Keratinocyte (primary cell): ENCODE measurements around the gene GDF9. TPM values are rescaled to one million over a fixed set of nuclear protein-coding genes. Genes with fewer than 3 reads are reported as not detected.

ENCODE experiments used
- DNase-seq: peaks from one replicate; pipeline ENCODE4 v3.0.0-alpha.2; 2011; ENCODE audit warnings: low read depth, missing footprints, low spot score
- FAIRE-seq: peaks from 2 replicates; lab custom pipeline; 2011; peaks lifted over from hg19 to GRCh38; lab: Jason Lieb, UNC
- H2AFZ ChIP-seq: 2 replicates; pipeline ENCODE4 v1.6.0; 2012; ENCODE audit warnings: low read length, control low read depth, inconsistent platforms; ENCODE audit not compliant: control insufficient read depth
- H3K27ac ChIP-seq: 2 replicates; pipeline ENCODE4 v1.5.1; 2011; ENCODE audit warnings: low read length; ENCODE audit not compliant: control insufficient read depth, insufficient read depth
- H3K27me3 ChIP-seq: 3 replicates; pipeline ENCODE4 v1.6.0; 2011; ENCODE audit warnings: low read length; ENCODE audit not compliant: control insufficient read depth, insufficient read depth; ENCODE audit errors: extremely low read depth
- H3K36me3 ChIP-seq, 2 experiments: 2 replicates in 1 of 2; 3 replicates in 1 of 2; pipeline ENCODE4 v1.5.1; 2011; ENCODE audit warnings: low read length in 2 of 2, mild to moderate bottlenecking in 1 of 2; ENCODE audit not compliant: control insufficient read depth in 2 of 2, insufficient read depth in 2 of 2; ENCODE audit errors: extremely low read depth in 1 of 2
- H3K4me1 ChIP-seq: 3 replicates; pipeline ENCODE4 v1.5.1; 2011; ENCODE audit warnings: low read length; ENCODE audit not compliant: control insufficient read depth, insufficient read depth; ENCODE audit errors: extremely low read depth
- H3K4me2 ChIP-seq: 3 replicates; pipeline ENCODE4 v1.6.0; 2011; ENCODE audit warnings: low read depth, low read length; ENCODE audit not compliant: control insufficient read depth, insufficient read depth; ENCODE audit errors: extremely low read depth
- H3K4me3 ChIP-seq, 3 experiments: fragments of 200-600 bp in 1 of 3; sonication (generic) in 1 of 3; 2 replicates in 2 of 3; 3 replicates in 1 of 3; pipeline ENCODE4 v1.5.1; 2011 to 2016; ENCODE audit warnings: low read length in 3 of 3, mild to moderate bottlenecking in 3 of 3, control low read depth in 2 of 3, inconsistent platforms in 1 of 3, low read depth in 1 of 3, mixed read lengths in 1 of 3, mixed run types in 1 of 3, moderate library complexity in 1 of 3; ENCODE audit not compliant: control insufficient read depth in 2 of 3, insufficient read depth in 2 of 3; ENCODE audit errors: extremely low read depth in 1 of 3
- H3K79me2 ChIP-seq: 2 replicates; pipeline ENCODE4 v1.6.0; 2012; ENCODE audit warnings: low read length; ENCODE audit not compliant: control insufficient read depth, insufficient read depth
- H3K9ac ChIP-seq: 3 replicates; pipeline ENCODE4 v1.6.0; 2011; ENCODE audit warnings: low read length; ENCODE audit not compliant: control insufficient read depth, insufficient read depth; ENCODE audit errors: extremely low read depth
- H3K9me1 ChIP-seq: 3 replicates; pipeline ENCODE4 v1.6.0; 2011; ENCODE audit warnings: low read length; ENCODE audit not compliant: control insufficient read depth, insufficient read depth; ENCODE audit errors: extremely low read depth
- H3K9me3 ChIP-seq: 2 replicates; pipeline ENCODE4 v1.5.1; 2012; ENCODE audit warnings: low read depth, low read length; ENCODE audit not compliant: control insufficient read depth
- H4K20me1 ChIP-seq: 3 replicates; pipeline ENCODE4 v1.6.0; 2011; ENCODE audit warnings: low read length; ENCODE audit not compliant: control insufficient read depth, insufficient read depth; ENCODE audit errors: extremely low read depth
- CTCF ChIP-seq, 3 experiments: IDR thresholded peaks in 1 of 3; conservative IDR thresholded peaks in 1 of 3; optimal IDR thresholded peaks in 1 of 3; 2 replicates in 2 of 3; 3 replicates in 1 of 3; pipeline versions ENCODE3 to v1.5.1; 2011; ENCODE audit warnings: low read length in 3 of 3, mild to moderate bottlenecking in 3 of 3, moderate library complexity in 2 of 3, control low read depth in 1 of 3, inconsistent platforms in 1 of 3; ENCODE audit not compliant: insufficient read depth in 2 of 3; ENCODE audit errors: extremely low read depth in 1 of 3
- EZH2 ChIP-seq: IDR thresholded peaks from one replicate; pipeline ENCODE4 v1.6.1; 2012; ENCODE audit warnings: inconsistent platforms, mild to moderate bottlenecking, low read length, moderate library complexity
- dilution Hi-C: fragments of 300-500 bp; cut with MboI; formaldehyde crosslinking; loops from one replicate; pipeline ENCODE4 v1.7.0; 2020; ENCODE audit warnings: low sequenced_read_pairs; ENCODE audit not compliant: extremely low pct_ligation_motif_present
- polyA minus RNA-seq, 3 experiments: library from RNA; depleted of rRNA, polyadenylated mRNA; stranded (reverse); fragments of >200 nt; gene quantifications; 1 replicate in 1 of 3; 2 replicates in 1 of 3; 3 replicates in 1 of 3; pipeline ENCODE4 v1.2.3, GENCODE V29; 2011
- polyA plus RNA-seq, 5 experiments: library from polyadenylated mRNA; depleted of rRNA in 3 of 5; stranded (reverse) in 3 of 5; stranded (forward) in 1 of 5; unstranded in 1 of 5; fragments of >200 nt; gene quantifications; 1 replicate in 1 of 5; 2 replicates in 3 of 5; 3 replicates in 1 of 5; pipeline versions ENCODE4 v1.2.1 to v1.2.3, GENCODE V29; 2011 to 2012; ENCODE audit warnings: missing spikeins in 2 of 5, low read depth in 1 of 5, low replicate concordance in 1 of 5

GDF9 gene
- 0.11 to 0.54 TPM (median 0.21 TPM) in 3 replicates for polyA plus RNA-seq
- polyA plus RNA-seq (2011; ENCODE audit: low read depth) = 0.21 TPM
- 0.04 and 0.10 TPM in 2 replicates for polyA plus RNA-seq (2011; cell fraction: cytosol; rRNA removed)
- 0.96 and 1.2 TPM in 2 replicates for polyA plus RNA-seq (2011; cell fraction: nucleus; rRNA removed)
- polyA plus RNA-seq (2012; ENCODE audit: low replicate concordance) = 0.10 and 0.32 TPM in 2 replicates
- polyA minus RNA-seq = not detected in 3 replicates
- not detected for polyA minus RNA-seq (2011; cell fraction: cytosol; rRNA and poly(A)+ RNA removed)
- polyA minus RNA-seq (2011; cell fraction: nucleus; rRNA and poly(A)+ RNA removed) = 0.74 and 2.7 TPM in 2 replicates

DNA sequence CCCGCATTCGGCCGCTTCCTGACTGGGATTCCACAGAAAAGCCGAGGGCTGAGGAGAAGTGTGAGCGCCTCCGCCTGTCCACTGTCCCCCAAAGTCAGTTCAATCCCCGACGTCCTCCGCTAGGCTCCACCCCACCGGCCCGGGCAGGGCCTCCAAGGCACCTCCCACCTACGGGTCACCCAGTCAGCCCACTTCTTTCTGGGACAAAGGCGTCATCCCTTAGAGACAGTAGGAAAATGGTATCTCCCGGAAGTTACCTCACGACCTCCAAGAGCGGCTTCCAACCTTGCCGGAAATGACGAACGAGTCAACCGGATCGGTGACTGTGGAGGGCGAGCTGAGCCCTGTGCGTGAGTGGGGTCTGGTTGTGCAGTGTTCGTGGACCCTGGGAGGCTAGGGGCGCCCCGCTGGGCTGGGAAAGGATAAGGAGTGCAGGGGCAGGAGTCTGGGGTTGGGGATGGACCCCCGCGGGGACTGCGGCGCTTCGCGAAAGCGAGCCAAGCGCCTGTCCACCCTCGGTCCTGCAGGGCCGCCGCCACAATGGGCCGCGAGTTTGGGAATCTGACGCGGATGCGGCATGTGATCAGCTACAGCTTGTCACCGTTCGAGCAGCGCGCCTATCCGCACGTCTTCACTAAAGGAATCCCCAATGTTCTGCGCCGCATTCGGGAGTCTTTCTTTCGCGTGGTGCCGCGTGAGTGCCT, at the start of gene GDF9, which contains the start of gene UQCRQ:
Gene GDF9 (minus strand): TSS at position 128 of the 704 bp plus-strand sequence. CDS start 1,936 bp downstream, outside the sequence.
Gene UQCRQ (plus strand): TSS at position 301 of the 704 bp plus-strand sequence. CDS start 240 bp downstream, at position 541.
- Histone ChIP-seq H3K27me3 (no peaks in the 10 kb centered on the region), H3K9me3 (no peaks in the 10 kb centered on the region)

GRCh38 chr5:132915681-132916080, 49.4 kb upstream of the GDF9 start:
- peaks cover 30% of the 10 kb centered on the region for H3K79me2 ChIP-seq
- dilution Hi-C loops = no loop called here
- peak overlapping the region; percentile 42 for H3K27ac ChIP-seq
- DNase-seq = no peak
- H3K9me1 ChIP-seq = no peaks in the 10 kb centered on the region
- TF ChIP-seq CTCF (optimal IDR thresholded peaks at IDR 0.05 in 1 of 3, IDR thresholded peaks at IDR 0.05 in 1 of 3, conservative IDR thresholded peaks at IDR 0.05 in 1 of 3; ENCODE audit: extremely low read depth in 1 of 3, insufficient read depth in 2 of 3, low read length in 3 of 3) (no peak), EZH2 (no peak)
- H4K20me1 ChIP-seq = no peaks in the 10 kb centered on the region
- peaks cover 3% of the 10 kb centered on the region for H3K4me1 ChIP-seq
- H2AFZ ChIP-seq = no peak overlapping the region
- no peaks in the 10 kb centered on the region for H3K9me3 ChIP-seq
- no peak overlapping the region for H3K4me3 ChIP-seq
- H3K27me3 ChIP-seq = no peaks in the 10 kb centered on the region
- H3K9ac ChIP-seq = no peak overlapping the region
- no peak for FAIRE-seq
- no peak overlapping the region for H3K4me2 ChIP-seq
- H3K36me3 ChIP-seq = peaks cover 7 to 13% of the 10 kb centered on the region in 2 experiments

More for the DNA sequence above, at the start of gene GDF9, which contains the start of gene UQCRQ:
- Histone ChIP-seq H3K4me1 (peaks cover 14% of the 10 kb centered on the region), H4K20me1 (peaks cover 2% of the 10 kb centered on the region), H3K4me2 (peak within 1 kb of the TSS; percentile 97), H3K79me2 (peaks cover 17% of the 10 kb centered on the region), H2AFZ (peak within 1 kb of the TSS; percentile 91), H3K9ac (peak within 1 kb of the TSS; percentile 96), H3K9me1 (no peaks in the 10 kb centered on the region), H3K27ac (peak within 1 kb of the TSS; percentile 91), H3K4me3 (peak within 1 kb of the TSS; percentile 69 to 99 (median 98)), H3K36me3 (peaks cover 0 to 14% of the 10 kb centered on the region in 2 experiments)
- TF ChIP-seq CTCF (optimal IDR thresholded peaks at IDR 0.05 in 1 of 3, IDR thresholded peaks at IDR 0.05 in 1 of 3, conservative IDR thresholded peaks at IDR 0.05 in 1 of 3; ENCODE audit: extremely low read depth in 1 of 3, insufficient read depth in 2 of 3, low read length in 3 of 3) (peak in 2 of 3 experiments; percentile 10 to 63), EZH2 (no peak)
- dilution Hi-C loops = no loop called here
- DNase-seq = peak; percentile 95
- peak; percentile 90 for FAIRE-seq
